H1 (cell line): Measurements from ENCODE around the gene OTX2. TPM values are rescaled to one million over a fixed set of nuclear protein-coding genes. Genes with fewer than 3 reads are reported as not detected.

ENCODE experiments used
- CHD2 ChIP-seq: IDR thresholded peaks from 2 replicates; pipeline ENCODE4 v1.6.1; 2012; ENCODE audit warnings: low read length, improper control_type of control experiment
- CTBP2 ChIP-seq: IDR thresholded peaks from 2 replicates; pipeline ENCODE4 v1.7.0; 2011; ENCODE audit warnings: borderline replicate concordance, mild to moderate bottlenecking, moderate library complexity, mixed read lengths, low read length; ENCODE audit not compliant: insufficient read depth, insufficient read length
- GTF2F1 ChIP-seq: IDR thresholded peaks from 2 replicates; pipeline ENCODE4 v1.6.1; 2012; ENCODE audit warnings: low read depth, low read length, improper control_type of control experiment, borderline replicate concordance
- KDM1A ChIP-seq: fragments of 200-600, 300-600 bp; sonication (generic); IDR thresholded peaks from 2 replicates; pipeline ENCODE4 v1.7.1; 2016; ENCODE audit warnings: mild to moderate bottlenecking, low read length, borderline replicate concordance
- NANOG ChIP-seq: IDR thresholded peaks from 2 replicates; pipeline ENCODE4 v1.6.1; 2011; ENCODE audit warnings: low read length, low read depth, mild to moderate bottlenecking, inconsistent platforms; ENCODE audit not compliant: insufficient read depth, poor library complexity, severe bottlenecking
- NRF1 ChIP-seq: IDR thresholded peaks from 2 replicates; pipeline ENCODE4 v1.6.1; 2011; ENCODE audit warnings: mild to moderate bottlenecking, low read depth, low read length, improper control_type of control experiment
- PHF8 ChIP-seq: fragments of 200-600 bp; sonication (generic); conservative IDR thresholded peaks from 2 replicates; pipeline ENCODE4 v1.7.1; 2012; ENCODE audit warnings: low read depth, mild to moderate bottlenecking, inconsistent platforms, low read length, moderate library complexity
- RAD21 ChIP-seq, 2 experiments: IDR thresholded peaks in 1 of 2; conservative IDR thresholded peaks in 1 of 2; 2 replicates each; pipeline ENCODE4 v1.6.1; 2011; ENCODE audit warnings: low read depth in 2 of 2, low read length in 2 of 2, improper control_type of control experiment in 1 of 2, inconsistent platforms in 1 of 2, mild to moderate bottlenecking in 1 of 2, moderate library complexity in 1 of 2
- RBBP5 ChIP-seq: IDR thresholded peaks from 2 replicates; pipeline ENCODE4 v1.7.1; 2012; ENCODE audit warnings: low read depth, mild to moderate bottlenecking, inconsistent platforms, low read length, moderate library complexity, borderline replicate concordance
- RNF2 ChIP-seq: fragments of 200-900, 300-1000 bp; sonication (generic); IDR thresholded peaks from 2 replicates; pipeline ENCODE4 v1.7.1; 2016; ENCODE audit warnings: borderline replicate concordance, low read depth, mild to moderate bottlenecking, antibody characterized with exemption, low read length; ENCODE audit not compliant: poor library complexity, severe bottlenecking; ENCODE audit errors: missing control alignments
- RXRA ChIP-seq: IDR thresholded peaks from 2 replicates; pipeline ENCODE4 v1.6.1; 2011; ENCODE audit warnings: low read depth, mild to moderate bottlenecking, low read length, moderate library complexity; ENCODE audit not compliant: insufficient read depth
- SIN3A ChIP-seq, 2 experiments: IDR thresholded peaks in 1 of 2; conservative IDR thresholded peaks in 1 of 2; 2 replicates each; pipeline ENCODE4 v1.6.1; 2011 to 2012; ENCODE audit warnings: low read length in 2 of 2, improper control_type of control experiment in 1 of 2, low read depth in 1 of 2, mild to moderate bottlenecking in 1 of 2
- SIRT6 ChIP-seq: IDR thresholded peaks from one replicate; pipeline ENCODE4 v1.7.1; 2012; ENCODE audit warnings: low read length, inconsistent platforms
- TAF7 ChIP-seq: optimal IDR thresholded peaks from 2 replicates; pipeline ENCODE3; 2011; ENCODE audit warnings: low read depth, mild to moderate bottlenecking, inconsistent platforms, low read length, moderate library complexity, borderline replicate concordance
- TEAD4 ChIP-seq: IDR thresholded peaks from 2 replicates; pipeline ENCODE4 v1.6.1; 2012; ENCODE audit warnings: low read depth, low read length, inconsistent platforms, mixed read lengths
- ZNF274 ChIP-seq: IDR thresholded peaks from 2 replicates; pipeline ENCODE4 v1.7.0; 2012; ENCODE audit warnings: low read length, borderline replicate concordance; ENCODE audit errors: extremely low read depth
- polyA plus RNA-seq, 7 experiments: library from polyadenylated mRNA; depleted of rRNA in 3 of 7; stranded (reverse) in 5 of 7; unstranded in 2 of 7; fragments of >200 nt in 5 of 7; fragments of 200-250 nt in 2 of 7; gene quantifications; 1 replicate in 5 of 7; 2 replicates in 1 of 7; 4 replicates in 1 of 7; pipeline versions ENCODE4 v1.2.1 to v1.2.3, GENCODE V29; 2011 to 2013; ENCODE audit warnings: missing spikeins in 2 of 7, mixed read lengths in 2 of 7
- total RNA-seq: library from RNA; stranded (reverse); fragmentation: NEBNext Ultra II Directional; extraction: Animal tissue kit (Norgen Biotek cat#: 25700); gene quantifications from 2 replicates; pipeline ENCODE4 v1.2.1, GENCODE V29; 2021
- TF ChIP-seq, protein P1 (sequence below): IDR thresholded peaks from 2 replicates; pipeline ENCODE4 v1.6.1; 2012; ENCODE audit warnings: low read length, inconsistent platforms
- TF ChIP-seq, protein P2 (sequence below): IDR thresholded peaks from 2 replicates; pipeline ENCODE4 v1.6.1; 2012; ENCODE audit warnings: inconsistent platforms
- TF ChIP-seq, protein P3 (sequence below): IDR thresholded peaks from 2 replicates; pipeline ENCODE4 v1.6.1; 2011; ENCODE audit warnings: low read length, improper control_type of control experiment

The OTX2 gene
- total and polyA plus RNA-seq, 2 of the 8 experiments (the other 6 are each of a cell fraction or from before 2014, with no cell fraction given): 33.9 to 155 TPM

- TF ChIP-seq ZNF274 (no peak), CTBP2 (peak; percentile 46), NANOG (no peak), CHD2 (no peak), RAD21 (IDR thresholded peaks at IDR 0.05 in 1 of 2, conservative IDR thresholded peaks at IDR 0.05 in 1 of 2; ENCODE audit: low read depth in 2 of 2, low read length in 2 of 2) (0 out of 4 replicates have a peak, but pooled peaks of 1 of the 2 experiments have one; percentile 0), TAF7 (no peak), RNF2 (peak; percentile 8), RBBP5 (no peak), TEAD4 (no peak), KDM1A (no peak), GTF2F1 (no peak), RXRA (no peak), SIN3A (conservative IDR thresholded peaks at IDR 0.05 in 1 of 2, IDR thresholded peaks at IDR 0.05 in 1 of 2; ENCODE audit: low read depth in 1 of 2, low read length in 2 of 2) (no peak), PHF8 (no peak), SIRT6 (no peak), NRF1 (no peak)
- TF ChIP-seq, protein P1, sequence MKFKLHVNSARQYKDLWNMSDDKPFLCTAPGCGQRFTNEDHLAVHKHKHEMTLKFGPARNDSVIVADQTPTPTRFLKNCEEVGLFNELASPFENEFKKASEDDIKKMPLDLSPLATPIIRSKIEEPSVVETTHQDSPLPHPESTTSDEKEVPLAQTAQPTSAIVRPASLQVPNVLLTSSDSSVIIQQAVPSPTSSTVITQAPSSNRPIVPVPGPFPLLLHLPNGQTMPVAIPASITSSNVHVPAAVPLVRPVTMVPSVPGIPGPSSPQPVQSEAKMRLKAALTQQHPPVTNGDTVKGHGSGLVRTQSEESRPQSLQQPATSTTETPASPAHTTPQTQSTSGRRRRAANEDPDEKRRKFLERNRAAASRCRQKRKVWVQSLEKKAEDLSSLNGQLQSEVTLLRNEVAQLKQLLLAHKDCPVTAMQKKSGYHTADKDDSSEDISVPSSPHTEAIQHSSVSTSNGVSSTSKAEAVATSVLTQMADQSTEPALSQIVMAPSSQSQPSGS: no peak
- TF ChIP-seq, protein P2, sequence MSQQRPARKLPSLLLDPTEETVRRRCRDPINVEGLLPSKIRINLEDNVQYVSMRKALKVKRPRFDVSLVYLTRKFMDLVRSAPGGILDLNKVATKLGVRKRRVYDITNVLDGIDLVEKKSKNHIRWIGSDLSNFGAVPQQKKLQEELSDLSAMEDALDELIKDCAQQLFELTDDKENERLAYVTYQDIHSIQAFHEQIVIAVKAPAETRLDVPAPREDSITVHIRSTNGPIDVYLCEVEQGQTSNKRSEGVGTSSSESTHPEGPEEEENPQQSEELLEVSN: no peak
- TF ChIP-seq, protein P3, sequence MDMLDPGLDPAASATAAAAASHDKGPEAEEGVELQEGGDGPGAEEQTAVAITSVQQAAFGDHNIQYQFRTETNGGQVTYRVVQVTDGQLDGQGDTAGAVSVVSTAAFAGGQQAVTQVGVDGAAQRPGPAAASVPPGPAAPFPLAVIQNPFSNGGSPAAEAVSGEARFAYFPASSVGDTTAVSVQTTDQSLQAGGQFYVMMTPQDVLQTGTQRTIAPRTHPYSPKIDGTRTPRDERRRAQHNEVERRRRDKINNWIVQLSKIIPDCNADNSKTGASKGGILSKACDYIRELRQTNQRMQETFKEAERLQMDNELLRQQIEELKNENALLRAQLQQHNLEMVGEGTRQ: peak; percentile 26; the same call in 1 of the 2 replicates
Measured at GRCh38 chr14:56803816-56804535, 6.3 kb downstream of the OTX2 start (continued).
